BE2C (cell line): Measurements from ENCODE around the gene TYW5.

Source experiments
- DNase-seq: peaks from one replicate; pipeline ENCODE4 v3.0.0-alpha.2; 2020
- H3K27me3 ChIP-seq: fragments of 250-450 bp; sonication (Bioruptor Pico); 2 replicates; pipeline ENCODE4 v1.5.1; 2020; ENCODE audit warnings: mild to moderate bottlenecking
- H3K36me3 ChIP-seq: fragments of 250-450 bp; sonication (Bioruptor Pico); 2 replicates; pipeline ENCODE4 v1.5.1; 2020; ENCODE audit warnings: mild to moderate bottlenecking
- H3K4me1 ChIP-seq: fragments of 250-450 bp; sonication (Bioruptor Pico); 2 replicates; pipeline ENCODE4 v1.5.1; 2020
- H3K4me3 ChIP-seq: 2 replicates; pipeline ENCODE4 v1.5.1; 2011; ENCODE audit warnings: low read depth, low read length
- H3K9me3 ChIP-seq: fragments of 250-450 bp; sonication (Bioruptor Pico); 2 replicates; pipeline ENCODE4 v1.5.1; 2020
- CTCF ChIP-seq: IDR thresholded peaks from 2 replicates; pipeline ENCODE4 v1.5.1; 2012; ENCODE audit warnings: mild to moderate bottlenecking, low read depth, low read length

The TYW5 gene

GRCh38 chr2:199994371-199994770 is 39.1 kb upstream of the TYW5 start:
- Histone ChIP-seq H3K9me3 (no peaks in the 10 kb centered on the region), H3K27me3 (no peaks in the 10 kb centered on the region), H3K36me3 (no peaks in the 10 kb centered on the region), H3K4me3 (no peak overlapping the region), H3K4me1 (no peaks in the 10 kb centered on the region)
- DNase-seq: no peak
- no peak for TF ChIP-seq CTCF

GRCh38 chr2:199992296-199992695 is 37.0 kb upstream of the TYW5 start:
- no peaks in the 10 kb centered on the region; the same call in 1 of the 2 replicates for H3K4me1 ChIP-seq
- DNase-seq: no peak
- no peaks in the 10 kb centered on the region for H3K27me3 ChIP-seq
- no peaks in the 10 kb centered on the region for H3K9me3 ChIP-seq
- no peaks in the 10 kb centered on the region for H3K36me3 ChIP-seq
- H3K4me3 ChIP-seq: no peak overlapping the region
- TF ChIP-seq CTCF: no peak

GRCh38 chr2:199991691-199992090 is 36.4 kb upstream of the TYW5 start:
- no peak for TF ChIP-seq CTCF
- Histone ChIP-seq H3K4me3 (no peak overlapping the region), H3K4me1 (no peaks in the 10 kb centered on the region; the same call in 1 of the 2 replicates), H3K36me3 (no peaks in the 10 kb centered on the region), H3K27me3 (no peaks in the 10 kb centered on the region), H3K9me3 (no peaks in the 10 kb centered on the region)
- no peak for DNase-seq

- H3K4me3 ChIP-seq: no peak overlapping the region
- no peaks in the 10 kb centered on the region for H3K27me3 ChIP-seq
- no peak for DNase-seq
- no peak for TF ChIP-seq CTCF
- H3K9me3 ChIP-seq: no peaks in the 10 kb centered on the region
- peaks cover 5% of the 10 kb centered on the region; the same call in 1 of the 2 replicates for H3K4me1 ChIP-seq
- no peaks in the 10 kb centered on the region for H3K36me3 ChIP-seq
Measured at GRCh38 chr2:199989822-199990221, 34.5 kb upstream of the TYW5 start.

GRCh38 chr2:199988151-199988550 is 32.9 kb upstream of the TYW5 start:
- no peak for TF ChIP-seq CTCF
- no peaks in the 10 kb centered on the region for H3K36me3 ChIP-seq
- no peaks in the 10 kb centered on the region for H3K27me3 ChIP-seq
- peaks cover 5% of the 10 kb centered on the region; the same call in 1 of the 2 replicates for H3K4me1 ChIP-seq
- no peaks in the 10 kb centered on the region for H3K9me3 ChIP-seq
- no peak for DNase-seq
- H3K4me3 ChIP-seq: no peak overlapping the region

- H3K36me3 ChIP-seq: no peaks in the 10 kb centered on the region
Measured at GRCh38 chr2:199987586-199987985, 32.3 kb upstream of the TYW5 start.

More at GRCh38 chr2:199987586-199987985, 32.3 kb upstream of the TYW5 start:
- TF ChIP-seq CTCF: no peak
- no peak overlapping the region for H3K4me3 ChIP-seq
- H3K9me3 ChIP-seq: no peaks in the 10 kb centered on the region
- no peaks in the 10 kb centered on the region for H3K27me3 ChIP-seq
- H3K4me1 ChIP-seq: peaks cover 5% of the 10 kb centered on the region; the same call in 1 of the 2 replicates
- no peak for DNase-seq
